ENCODE data around the gene FAM234B.

- TF ChIP-seq CTCF (IDR thresholded peaks at IDR 0.05; ENCODE audit: insufficient read depth, low read length, poor library complexity, severe bottlenecking) (no peak), EZH2phosphoT487 (conservative IDR thresholded peaks at IDR 0.05; ENCODE audit: low read length) (no peak)
Observed at GRCh38 chr12:13116259-13116658, 72.1 kb downstream of the FAM234B start.

All from SU-DHL-6 (cell line).